KMS-11 (cell line): Measurements from ENCODE around the gene RRM1.

Experiments used
- H2AFZ ChIP-seq: fragments of 200-600 bp; sonication (generic); 2 replicates; pipeline ENCODE4 v1.6.1; 2016; ENCODE audit warnings: antibody characterized with exemption, mixed run types, low read depth
- H3K27ac ChIP-seq: fragments of 200-600 bp; sonication (generic); 2 replicates; pipeline ENCODE4 v1.6.1; 2016; ENCODE audit warnings: mild to moderate bottlenecking, mixed run types
- H3K27me3 ChIP-seq: fragments of 200-600 bp; sonication (generic); 2 replicates; pipeline ENCODE4 v1.6.1; 2017; ENCODE audit warnings: mild to moderate bottlenecking, low read depth, mixed run types, moderate library complexity; ENCODE audit not compliant: insufficient read depth
- H3K36me3 ChIP-seq: fragments of 200-600 bp; sonication (generic); 2 replicates; pipeline ENCODE4 v1.6.1; 2017; ENCODE audit warnings: mild to moderate bottlenecking, mixed run types; ENCODE audit not compliant: insufficient read depth
- H3K4me1 ChIP-seq: fragments of 200-600 bp; sonication (generic); 2 replicates; pipeline ENCODE4 v1.6.1; 2016; ENCODE audit warnings: mild to moderate bottlenecking, low read depth, mixed run types; ENCODE audit not compliant: poor library complexity, severe bottlenecking
- H3K4me2 ChIP-seq: fragments of 200-600 bp; sonication (generic); 2 replicates; pipeline ENCODE4 v1.7.0; 2016; ENCODE audit warnings: mild to moderate bottlenecking, mixed run types
- H3K4me3 ChIP-seq: fragments of 200-600 bp; sonication (generic); IDR thresholded peaks from 2 replicates; pipeline ENCODE4 v1.6.1; 2017; ENCODE audit warnings: low read depth, low read length, mixed read lengths; ENCODE audit not compliant: insufficient read depth
- H3K79me2 ChIP-seq: fragments of 200-600 bp; sonication (generic); 2 replicates; pipeline ENCODE4 v1.6.1; 2016; ENCODE audit warnings: low read depth, mixed run types; ENCODE audit not compliant: insufficient read depth
- H3K9ac ChIP-seq: fragments of 200-600 bp; sonication (generic); 2 replicates; pipeline ENCODE4 v1.6.1; 2016; ENCODE audit warnings: mild to moderate bottlenecking, mixed run types
- H4K20me1 ChIP-seq: fragments of 200-600 bp; sonication (generic); 2 replicates; pipeline ENCODE4 v1.6.1; 2016; ENCODE audit warnings: mild to moderate bottlenecking, mixed run types; ENCODE audit not compliant: insufficient read depth
- TF ChIP-seq, protein P1 (sequence below): fragments of 200-600 bp; sonication (generic); conservative IDR thresholded peaks from 2 replicates; pipeline ENCODE4 v1.6.1; 2017; ENCODE audit warnings: low read depth, mild to moderate bottlenecking, antibody characterized with exemption, low read length, moderate library complexity, mixed read lengths

RRM1 gene

DNA sequence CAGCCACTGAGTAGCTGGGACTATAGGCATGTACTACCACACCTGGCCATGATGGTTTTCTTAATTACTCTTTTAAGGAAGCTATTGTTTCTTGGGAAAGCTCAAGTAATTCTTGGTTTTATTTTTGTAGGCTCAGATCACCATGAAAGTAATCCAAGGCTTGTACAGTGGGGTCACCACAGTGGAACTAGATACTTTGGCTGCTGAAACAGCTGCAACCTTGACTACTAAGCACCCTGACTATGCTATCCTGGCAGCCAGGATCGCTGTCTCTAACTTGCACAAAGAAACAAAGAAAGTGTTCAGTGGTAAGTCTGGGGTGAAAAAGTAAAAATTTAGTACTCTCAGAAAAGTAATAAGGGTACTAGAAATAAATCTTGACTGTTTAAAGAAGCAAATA lies 11.3 kb downstream of the RRM1 start:
- Histone ChIP-seq H3K36me3 (peaks cover 16% of the 10 kb centered on the region; the same call in 1 of the 2 replicates), H3K4me2 (no peak overlapping the region), H3K4me3 (no peak overlapping the region), H3K27me3 (no peaks in the 10 kb centered on the region), H4K20me1 (no peaks in the 10 kb centered on the region), H3K79me2 (peaks cover 22% of the 10 kb centered on the region; the same call in 1 of the 2 replicates), H2AFZ (no peak overlapping the region), H3K27ac (no peak overlapping the region), H3K9ac (no peak overlapping the region), H3K4me1 (no peaks in the 10 kb centered on the region)
- TF ChIP-seq, protein P1, sequence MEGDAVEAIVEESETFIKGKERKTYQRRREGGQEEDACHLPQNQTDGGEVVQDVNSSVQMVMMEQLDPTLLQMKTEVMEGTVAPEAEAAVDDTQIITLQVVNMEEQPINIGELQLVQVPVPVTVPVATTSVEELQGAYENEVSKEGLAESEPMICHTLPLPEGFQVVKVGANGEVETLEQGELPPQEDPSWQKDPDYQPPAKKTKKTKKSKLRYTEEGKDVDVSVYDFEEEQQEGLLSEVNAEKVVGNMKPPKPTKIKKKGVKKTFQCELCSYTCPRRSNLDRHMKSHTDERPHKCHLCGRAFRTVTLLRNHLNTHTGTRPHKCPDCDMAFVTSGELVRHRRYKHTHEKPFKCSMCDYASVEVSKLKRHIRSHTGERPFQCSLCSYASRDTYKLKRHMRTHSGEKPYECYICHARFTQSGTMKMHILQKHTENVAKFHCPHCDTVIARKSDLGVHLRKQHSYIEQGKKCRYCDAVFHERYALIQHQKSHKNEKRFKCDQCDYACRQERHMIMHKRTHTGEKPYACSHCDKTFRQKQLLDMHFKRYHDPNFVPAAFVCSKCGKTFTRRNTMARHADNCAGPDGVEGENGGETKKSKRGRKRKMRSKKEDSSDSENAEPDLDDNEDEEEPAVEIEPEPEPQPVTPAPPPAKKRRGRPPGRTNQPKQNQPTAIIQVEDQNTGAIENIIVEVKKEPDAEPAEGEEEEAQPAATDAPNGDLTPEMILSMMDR, result no peak

- H3K79me2 ChIP-seq, result no peaks in the 10 kb centered on the region
- H4K20me1 ChIP-seq, result no peaks in the 10 kb centered on the region
- no peak overlapping the region for H3K27ac ChIP-seq
- H3K4me3 ChIP-seq, result no peak overlapping the region
- H3K36me3 ChIP-seq, result peaks cover 23% of the 10 kb centered on the region; the same call in 1 of the 2 replicates
- no peak overlapping the region for H3K9ac ChIP-seq
- TF ChIP-seq, protein P1, result no peak
- no peak overlapping the region for H2AFZ ChIP-seq
- no peaks in the 10 kb centered on the region for H3K4me1 ChIP-seq
- no peaks in the 10 kb centered on the region for H3K27me3 ChIP-seq
- no peak overlapping the region for H3K4me2 ChIP-seq
Measured at GRCh38 chr11:4111834-4112233, 17.2 kb downstream of the RRM1 start.

- Histone ChIP-seq H3K9ac (no peak overlapping the region), H3K27me3 (no peaks in the 10 kb centered on the region), H3K4me1 (no peaks in the 10 kb centered on the region), H3K36me3 (peaks cover 13% of the 10 kb centered on the region; the same call in 1 of the 2 replicates), H3K4me3 (no peak overlapping the region), H3K4me2 (no peak overlapping the region), H3K27ac (no peak overlapping the region), H4K20me1 (no peaks in the 10 kb centered on the region), H3K79me2 (no peaks in the 10 kb centered on the region), H2AFZ (no peak overlapping the region)
- TF ChIP-seq, protein P1, result no peak
Measured at GRCh38 chr11:4115128-4115527, 20.5 kb downstream of the RRM1 start.

DNA sequence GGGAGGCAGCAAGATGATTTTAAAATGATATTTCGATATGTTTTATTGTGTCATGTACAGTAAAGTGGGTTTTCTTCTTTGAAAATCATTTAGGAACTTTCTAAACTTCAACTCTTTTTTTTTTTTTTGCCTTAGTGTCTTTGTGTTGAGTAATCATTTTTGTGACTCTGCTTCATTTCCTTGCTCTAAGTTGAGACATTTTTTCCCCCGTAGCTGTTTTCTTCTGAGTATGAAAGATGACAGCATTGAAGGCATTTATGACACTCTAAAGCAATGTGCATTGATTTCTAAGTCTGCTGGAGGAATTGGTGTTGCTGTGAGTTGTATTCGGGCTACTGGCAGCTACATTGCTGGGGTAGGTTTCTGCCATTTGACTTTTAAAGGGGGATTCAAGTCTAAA lies 23.5 kb downstream of the RRM1 start:
- Histone ChIP-seq H3K4me1 (no peaks in the 10 kb centered on the region), H3K4me3 (no peak overlapping the region), H4K20me1 (no peaks in the 10 kb centered on the region), H3K79me2 (no peaks in the 10 kb centered on the region), H3K27ac (no peak overlapping the region), H3K9ac (no peak overlapping the region), H3K4me2 (no peak overlapping the region), H3K27me3 (no peaks in the 10 kb centered on the region), H3K36me3 (peaks cover 11% of the 10 kb centered on the region; the same call in 1 of the 2 replicates), H2AFZ (no peak overlapping the region)
- TF ChIP-seq, protein P1, result no peak
